GM12874 (cell line): ENCODE results near the gene NAA11.

Experiments
- TF ChIP-seq, protein P1 (sequence below): IDR thresholded peaks from 2 replicates; pipeline ENCODE4 v1.5.1; 2011; ENCODE audit warnings: low read depth, mild to moderate bottlenecking, control low read depth, low read length, moderate library complexity; ENCODE audit not compliant: insufficient read depth

Gene NAA11

DNA sequence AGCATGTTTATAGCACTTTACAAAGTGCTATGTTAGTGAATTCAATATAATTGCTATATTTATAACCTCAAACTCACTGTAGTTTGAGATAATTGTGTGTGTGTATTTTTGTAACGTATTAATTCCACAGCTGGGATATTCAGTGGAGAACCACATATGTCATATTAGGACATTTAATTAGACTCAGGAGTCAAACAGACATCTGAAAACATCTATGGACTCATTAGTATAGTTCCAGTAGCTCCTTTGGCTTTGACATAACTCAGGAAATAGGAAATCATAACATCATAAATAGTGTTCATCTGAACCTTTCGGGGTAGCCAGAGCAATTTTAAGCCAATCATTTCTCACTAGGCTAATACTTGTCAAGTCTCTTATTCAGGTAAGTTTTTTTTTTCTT, 38.8 kb downstream of the NAA11 start:
- TF ChIP-seq, protein P1, sequence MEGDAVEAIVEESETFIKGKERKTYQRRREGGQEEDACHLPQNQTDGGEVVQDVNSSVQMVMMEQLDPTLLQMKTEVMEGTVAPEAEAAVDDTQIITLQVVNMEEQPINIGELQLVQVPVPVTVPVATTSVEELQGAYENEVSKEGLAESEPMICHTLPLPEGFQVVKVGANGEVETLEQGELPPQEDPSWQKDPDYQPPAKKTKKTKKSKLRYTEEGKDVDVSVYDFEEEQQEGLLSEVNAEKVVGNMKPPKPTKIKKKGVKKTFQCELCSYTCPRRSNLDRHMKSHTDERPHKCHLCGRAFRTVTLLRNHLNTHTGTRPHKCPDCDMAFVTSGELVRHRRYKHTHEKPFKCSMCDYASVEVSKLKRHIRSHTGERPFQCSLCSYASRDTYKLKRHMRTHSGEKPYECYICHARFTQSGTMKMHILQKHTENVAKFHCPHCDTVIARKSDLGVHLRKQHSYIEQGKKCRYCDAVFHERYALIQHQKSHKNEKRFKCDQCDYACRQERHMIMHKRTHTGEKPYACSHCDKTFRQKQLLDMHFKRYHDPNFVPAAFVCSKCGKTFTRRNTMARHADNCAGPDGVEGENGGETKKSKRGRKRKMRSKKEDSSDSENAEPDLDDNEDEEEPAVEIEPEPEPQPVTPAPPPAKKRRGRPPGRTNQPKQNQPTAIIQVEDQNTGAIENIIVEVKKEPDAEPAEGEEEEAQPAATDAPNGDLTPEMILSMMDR = no peak

DNA sequence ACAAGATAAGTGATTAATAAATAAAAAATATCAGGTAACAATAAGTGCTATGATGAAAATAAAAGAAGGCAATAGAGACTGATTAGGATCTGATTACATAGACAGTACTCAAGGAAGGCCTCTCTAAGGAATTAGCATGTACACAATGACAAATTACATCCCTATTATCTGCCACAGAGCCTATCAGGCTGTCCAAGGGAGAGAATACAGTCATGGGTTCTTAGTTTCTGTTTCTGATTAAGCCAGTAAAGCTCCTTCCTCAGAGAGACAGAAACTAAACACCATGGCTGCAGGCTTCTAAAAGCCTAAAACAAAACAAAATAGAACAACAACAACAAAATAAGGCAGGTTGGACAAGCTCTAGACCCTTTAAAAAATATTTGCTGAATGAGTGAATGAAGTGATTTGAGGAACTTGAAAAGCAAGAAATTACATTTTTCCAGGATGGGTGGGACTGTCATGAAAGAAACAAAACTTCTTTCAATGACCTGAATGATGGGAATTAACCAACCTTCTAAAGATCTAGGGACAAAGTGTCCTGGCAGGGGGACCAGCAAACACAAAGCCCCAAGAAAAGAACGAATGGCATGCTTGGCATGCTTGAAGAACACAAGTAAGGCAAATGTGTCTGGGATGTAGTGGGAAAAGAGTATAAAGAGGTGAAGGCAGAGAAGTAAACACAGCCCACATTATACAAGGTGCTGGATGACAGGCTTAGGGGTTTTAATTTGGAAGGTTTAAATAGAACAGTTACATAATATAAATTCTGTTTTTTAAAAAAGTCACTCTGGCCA, 44.1 kb downstream of the NAA11 start:
- TF ChIP-seq, protein P1 = no peak

DNA sequence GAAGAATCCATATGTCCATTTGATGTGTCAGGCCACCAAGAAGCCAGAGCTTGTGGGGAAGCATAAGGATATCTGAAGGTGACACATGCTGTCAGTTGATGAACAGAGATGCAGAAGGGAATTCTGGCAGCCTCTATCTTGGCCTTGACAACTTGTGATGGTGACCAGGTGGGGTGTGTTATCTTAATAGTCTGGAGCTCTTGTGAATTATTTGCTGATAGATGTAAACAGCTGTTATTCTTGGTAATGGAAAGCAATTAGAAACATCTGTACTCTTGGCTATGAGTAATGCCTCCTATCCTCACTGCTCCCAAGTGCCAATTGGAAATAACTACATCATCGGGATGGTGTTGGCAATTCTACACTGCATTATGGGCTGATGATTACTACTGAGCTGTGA, 51.9 kb downstream of the NAA11 start:
- TF ChIP-seq, protein P1 = no peak

DNA sequence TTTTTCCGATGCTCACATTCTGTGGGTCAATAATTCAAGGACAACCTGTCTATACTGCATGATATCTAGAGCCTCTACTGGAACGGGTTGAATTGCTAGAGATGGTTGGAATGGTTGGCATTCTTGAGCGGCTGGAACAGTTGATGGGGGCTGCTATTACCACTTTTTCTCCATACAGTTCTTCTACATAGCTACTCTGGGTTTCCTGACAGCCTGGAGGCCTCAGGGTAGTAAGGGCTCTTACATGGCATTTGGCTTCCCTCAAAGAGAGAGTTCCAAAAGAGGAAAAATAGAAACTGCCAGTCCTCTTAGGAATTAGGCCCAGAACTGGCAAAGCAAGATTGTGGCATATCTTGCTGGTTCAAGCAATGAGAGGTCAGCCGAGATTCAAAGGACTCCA, 53.1 kb downstream of the NAA11 start:
- TF ChIP-seq, protein P1 = no peak

DNA sequence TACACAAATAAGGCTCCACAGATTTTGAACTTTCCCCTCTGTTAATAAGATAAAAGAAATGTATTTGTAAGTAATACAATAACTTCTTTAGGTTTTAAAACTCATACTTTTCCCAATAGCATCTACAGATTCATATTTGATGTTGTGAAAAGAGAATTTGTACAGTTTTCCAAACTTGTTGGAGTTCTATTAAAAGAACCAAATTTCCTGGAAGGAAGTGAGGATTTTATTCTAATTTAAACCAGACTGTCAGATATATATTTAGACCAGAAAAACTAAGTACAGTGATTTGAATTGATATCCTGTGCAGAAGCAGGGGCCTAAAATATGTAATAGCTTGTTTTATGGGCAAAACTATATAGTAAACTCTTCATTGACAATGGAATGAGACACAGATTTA, 53.7 kb downstream of the NAA11 start:
- TF ChIP-seq, protein P1 = no peak

DNA sequence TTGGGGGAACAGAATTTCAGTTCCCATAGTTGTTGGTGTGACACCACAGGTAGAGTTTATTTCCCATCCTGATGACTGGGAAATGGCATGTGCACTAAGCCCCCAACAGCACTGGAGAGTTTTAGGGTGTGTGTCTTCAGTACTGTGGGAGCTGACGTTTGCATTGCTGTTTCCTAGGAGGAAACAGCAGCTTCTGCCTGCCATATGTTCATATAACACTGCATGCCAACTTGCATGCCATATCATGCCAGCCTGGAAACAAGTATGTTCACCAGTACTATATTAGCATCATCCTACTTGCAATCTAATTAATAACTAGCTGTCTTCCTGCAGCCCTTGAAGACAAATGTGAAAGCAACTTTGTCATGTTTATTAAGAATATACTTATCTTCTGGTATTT, 58.2 kb downstream of the NAA11 start:
- TF ChIP-seq, protein P1 = no peak
